Measurements from ENCODE around the gene PRODH2. TPM values are rescaled to one million over a fixed set of nuclear protein-coding genes. Genes with fewer than 3 reads are reported as not detected.

PRODH2 gene
- polyA plus RNA-seq, 1 of the 3 experiments (the other 2 are of a cell fraction): not detected

- Histone ChIP-seq H4K20me1 (ENCODE audit: insufficient read depth) (peaks cover 4% of the 10 kb centered on the region), H3K4me1 (ENCODE audit: control insufficient read depth in 1 of 2, insufficient read depth in 2 of 2, low read depth in 1 of 2, low read length in 1 of 2) (peaks cover 11 to 20% of the 10 kb centered on the region in 2 experiments; a peak in 3 of 4 replicates), H3K9me2 (no peaks in the 10 kb centered on the region), H3K9ac (no peak overlapping the region), H3K27me3 (ENCODE audit: insufficient read depth) (no peaks in the 10 kb centered on the region), H3K79me2 (ENCODE audit: insufficient read depth) (peaks cover 29% of the 10 kb centered on the region), H3K4me3 (ENCODE audit: low read depth in 2 of 2, low read length in 1 of 2) (no peak overlapping the region), H3K36me3 (replicated peaks in 1 of 2; ENCODE audit: control insufficient read depth in 1 of 2, insufficient read depth in 2 of 2, low read length in 1 of 2) (peaks cover 5 to 32% of the 10 kb centered on the region in 2 experiments), H3F3A (replicated peaks; ENCODE audit: insufficient read depth) (peaks cover 10% of the 10 kb centered on the region), H3K27ac (ENCODE audit: low read depth in 2 of 2, low read length in 1 of 2) (no peak overlapping the region), H2AFZ (ENCODE audit: low read depth) (no peak overlapping the region), H3K9me3 (no peaks in the 10 kb centered on the region), H3K4me2 (no peak overlapping the region)
- DNase-seq: no peak
- ChIA-PET CTCF (no interaction called here), POLR2A (no interaction called here)
- TF ChIP-seq TCF12 (IDR thresholded peaks at IDR 0.05) (no peak), ELF1 (IDR thresholded peaks at IDR 0.05) (no peak), NFIC (IDR thresholded peaks at IDR 0.05; ENCODE audit: borderline replicate concordance) (no peak), POLR2AphosphoS5 (IDR thresholded peaks at IDR 0.05; ENCODE audit: low read depth, low read length) (no peak), SMC3 (IDR thresholded peaks at IDR 0.05; ENCODE audit: low read depth, low read length) (no peak), YY1 (IDR thresholded peaks at IDR 0.05; ENCODE audit: low read depth) (no peak), SIN3A (IDR thresholded peaks at IDR 0.05; ENCODE audit: borderline replicate concordance, low read depth, low read length) (no peak), REST (IDR thresholded peaks at IDR 0.05; ENCODE audit: low read depth, low read length) (no peak), TEAD4 (IDR thresholded peaks at IDR 0.05; ENCODE audit: borderline replicate concordance, insufficient read depth) (no peak), NRF1 (IDR thresholded peaks at IDR 0.05; ENCODE audit: low read depth, low read length) (no peak), RCOR1 (IDR thresholded peaks at IDR 0.05; ENCODE audit: low read length) (no peak), CTCF (IDR thresholded peaks at IDR 0.05) (no peak), PBX3 (IDR thresholded peaks at IDR 0.05) (no peak), EP300 (IDR thresholded peaks at IDR 0.05; ENCODE audit: borderline replicate concordance in 1 of 2, low read depth in 1 of 2, low read length in 1 of 2) (no peak), RAD21 (IDR thresholded peaks at IDR 0.05; ENCODE audit: low read length) (no peak), FOXM1 (IDR thresholded peaks at IDR 0.05; ENCODE audit: low read depth) (no peak)
- TF ChIP-seq, protein P1, sequence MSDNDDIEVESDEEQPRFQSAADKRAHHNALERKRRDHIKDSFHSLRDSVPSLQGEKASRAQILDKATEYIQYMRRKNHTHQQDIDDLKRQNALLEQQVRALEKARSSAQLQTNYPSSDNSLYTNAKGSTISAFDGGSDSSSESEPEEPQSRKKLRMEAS (IDR thresholded peaks at IDR 0.05; ENCODE audit: low read depth): no peak
- WGBS (ENCODE audit: low lambda C conversion rate): 90% methylated on average over 13 of the region's 13 CpGs
These were observed 58.1 kb downstream of the PRODH2 start for GRCh38 chr19:35754370-35755130.

Measured in SK-N-SH (cell line).